ENCODE measurements around the gene PLLP.

The PLLP gene

DNA sequence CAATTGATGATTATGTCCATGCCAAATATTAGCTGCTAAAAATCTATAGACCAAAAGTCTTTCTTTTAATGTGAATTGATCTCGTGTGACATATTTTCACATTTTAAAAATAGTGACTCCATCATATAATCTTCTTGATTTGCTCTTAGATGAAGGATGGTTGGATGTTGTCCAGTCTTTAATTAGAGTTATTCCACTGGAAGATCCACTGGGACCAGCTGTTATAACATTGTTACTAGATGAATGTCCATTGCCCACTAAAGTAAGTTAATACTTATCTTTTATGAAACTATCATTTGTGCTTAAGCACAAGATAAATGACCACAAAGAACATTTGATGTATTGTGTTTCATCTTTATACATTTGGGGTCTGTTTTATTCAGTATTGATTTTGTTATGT is 75.5 kb downstream of the PLLP start:
- no peak overlapping the region for H3K27ac ChIP-seq
- TF ChIP-seq CTCF (conservative IDR thresholded peaks at IDR 0.05) (no peak), ZFX (IDR thresholded peaks at IDR 0.05) (no peak)

Data from C4-2B (cell line).